GM18861 (cell line): ENCODE results near the gene LYRM2.
A peak's percentile ranks its signal among the peaks of the same experiment; 100 is the strongest.

Experiments used
- ATAC-seq: cut with Tn5 transposase; IDR thresholded peaks from one replicate; pipeline ENCODE4 v1.9.1; 2021; ENCODE audit not compliant: unreplicated experiment

LYRM2 gene, protein sequence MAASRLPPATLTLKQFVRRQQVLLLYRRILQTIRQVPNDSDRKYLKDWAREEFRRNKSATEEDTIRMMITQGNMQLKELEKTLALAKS

DNA sequence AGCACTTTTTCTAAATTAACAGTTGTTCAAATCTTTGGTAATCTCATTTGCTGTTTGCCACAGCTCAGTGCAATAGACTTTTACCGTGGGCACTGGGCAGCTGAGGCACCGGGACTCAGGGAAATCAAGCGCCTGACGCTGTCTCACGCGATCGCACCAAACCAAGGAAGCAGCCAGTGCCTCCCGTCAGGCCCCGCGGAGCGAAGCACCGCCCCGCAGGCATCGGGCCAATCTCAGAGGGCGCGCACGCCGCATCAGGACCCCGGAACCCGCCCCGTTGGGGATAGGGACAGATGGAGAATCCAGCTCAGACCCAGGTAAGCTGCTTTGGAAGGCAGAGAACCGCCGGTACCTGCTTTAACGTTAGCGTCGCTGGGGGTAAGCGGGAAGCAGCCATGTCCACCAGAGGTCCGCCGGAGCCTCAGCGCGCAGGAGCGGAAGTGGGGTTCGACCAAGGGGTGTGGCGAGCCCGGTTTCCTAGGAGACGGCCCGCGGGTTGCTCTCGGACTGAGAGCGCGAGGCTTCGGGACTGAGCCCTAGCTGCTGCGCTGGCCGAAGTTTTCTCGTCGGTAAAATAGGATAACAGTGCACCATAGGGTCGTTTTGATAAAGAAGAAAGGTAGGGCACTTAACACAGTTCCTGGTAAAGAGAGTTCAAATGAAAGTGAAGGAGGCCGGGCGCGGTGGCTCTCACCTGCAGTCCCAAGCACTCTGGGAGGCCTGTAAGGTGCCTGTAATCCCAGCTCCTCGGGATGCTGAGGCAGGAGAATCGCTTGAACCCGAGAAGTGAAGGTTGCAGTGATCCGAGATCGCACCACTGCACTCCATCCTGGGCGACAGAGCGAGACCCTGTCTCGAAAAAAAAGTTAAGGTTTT, at the start of gene LYRM2:
LYRM2 (minus strand) TSS at position 428 of the 876 bp plus-strand sequence; CDS start at position 397, 31 bp downstream.
- ATAC-seq = peak; percentile 94

DNA sequence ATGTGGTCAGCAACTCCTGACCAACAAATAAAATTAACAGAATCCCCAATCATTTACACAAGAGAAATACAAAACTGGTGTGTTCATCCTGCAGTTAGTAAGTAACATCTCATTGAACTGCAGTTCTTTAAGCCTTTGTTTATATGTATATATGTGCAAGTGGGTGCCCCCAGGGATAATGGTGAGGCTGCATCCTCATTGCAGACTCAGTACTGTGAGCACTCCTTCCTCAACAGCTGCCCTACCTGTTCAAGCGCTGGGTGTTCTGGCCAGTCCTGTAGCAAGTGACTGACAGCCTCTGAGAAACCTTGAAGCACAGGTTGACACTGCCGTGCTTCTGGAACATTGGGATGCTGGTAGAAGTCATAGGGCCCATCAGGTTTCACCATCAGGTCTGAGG, 49.8 kb upstream of the LYRM2 start:
- ATAC-seq = no peak

- ATAC-seq = no peak
Observed at GRCh38 chr6:89685311-89685710, 46.8 kb upstream of the LYRM2 start.

DNA sequence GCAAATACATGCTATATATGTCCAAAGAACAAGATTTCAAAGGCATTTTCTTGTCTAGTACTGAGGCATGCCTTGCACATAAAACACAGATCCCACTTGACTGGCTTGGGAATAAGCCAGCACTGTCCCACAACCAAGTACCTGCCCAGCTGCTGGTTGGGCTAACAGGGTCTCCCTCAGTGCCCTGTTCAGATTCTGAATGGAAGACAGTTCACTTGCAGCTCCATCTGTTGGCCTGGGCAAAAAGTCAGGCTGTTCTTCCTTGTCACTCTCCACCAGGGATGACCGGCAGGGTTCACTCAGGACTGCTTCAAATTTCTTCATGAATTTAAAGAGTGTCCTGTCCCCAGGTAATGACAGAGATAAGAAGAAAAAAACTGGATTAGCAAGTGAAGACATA, 44.4 kb upstream of the LYRM2 start:
- no peak for ATAC-seq

DNA sequence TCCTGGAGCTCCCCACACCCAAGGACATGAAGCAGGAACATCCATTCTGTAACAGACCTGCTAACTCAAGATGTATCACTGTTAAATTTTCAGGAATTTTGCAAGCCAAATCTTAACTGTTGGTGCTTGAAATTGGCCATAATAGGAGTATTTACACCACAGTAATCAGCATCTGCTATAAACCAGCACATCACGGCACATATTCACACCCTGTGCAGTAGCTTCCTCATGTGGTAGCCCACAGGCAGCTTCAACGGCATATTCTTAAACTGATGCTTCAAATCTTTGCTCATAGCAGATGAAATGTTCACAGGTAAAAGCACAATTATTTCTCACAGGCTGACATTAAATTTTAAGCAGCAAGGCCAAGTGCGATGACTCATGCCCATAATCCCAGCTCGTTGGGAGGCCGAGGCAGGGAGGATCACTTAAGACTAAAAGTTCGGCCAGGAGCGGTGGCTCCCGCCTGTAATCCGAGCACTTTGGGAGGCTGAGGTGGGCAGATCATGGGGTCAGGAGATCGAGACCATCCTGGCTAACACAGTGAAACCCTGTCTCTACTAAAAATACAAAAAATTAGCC, 43.5 kb upstream of the LYRM2 start:
- ATAC-seq = no peak

- ATAC-seq = no peak
Observed at GRCh38 chr6:89680551-89680950, 42.0 kb upstream of the LYRM2 start.

GRCh38 chr6:89680150-89680549, 41.6 kb upstream of the LYRM2 start:
- no peak for ATAC-seq

DNA sequence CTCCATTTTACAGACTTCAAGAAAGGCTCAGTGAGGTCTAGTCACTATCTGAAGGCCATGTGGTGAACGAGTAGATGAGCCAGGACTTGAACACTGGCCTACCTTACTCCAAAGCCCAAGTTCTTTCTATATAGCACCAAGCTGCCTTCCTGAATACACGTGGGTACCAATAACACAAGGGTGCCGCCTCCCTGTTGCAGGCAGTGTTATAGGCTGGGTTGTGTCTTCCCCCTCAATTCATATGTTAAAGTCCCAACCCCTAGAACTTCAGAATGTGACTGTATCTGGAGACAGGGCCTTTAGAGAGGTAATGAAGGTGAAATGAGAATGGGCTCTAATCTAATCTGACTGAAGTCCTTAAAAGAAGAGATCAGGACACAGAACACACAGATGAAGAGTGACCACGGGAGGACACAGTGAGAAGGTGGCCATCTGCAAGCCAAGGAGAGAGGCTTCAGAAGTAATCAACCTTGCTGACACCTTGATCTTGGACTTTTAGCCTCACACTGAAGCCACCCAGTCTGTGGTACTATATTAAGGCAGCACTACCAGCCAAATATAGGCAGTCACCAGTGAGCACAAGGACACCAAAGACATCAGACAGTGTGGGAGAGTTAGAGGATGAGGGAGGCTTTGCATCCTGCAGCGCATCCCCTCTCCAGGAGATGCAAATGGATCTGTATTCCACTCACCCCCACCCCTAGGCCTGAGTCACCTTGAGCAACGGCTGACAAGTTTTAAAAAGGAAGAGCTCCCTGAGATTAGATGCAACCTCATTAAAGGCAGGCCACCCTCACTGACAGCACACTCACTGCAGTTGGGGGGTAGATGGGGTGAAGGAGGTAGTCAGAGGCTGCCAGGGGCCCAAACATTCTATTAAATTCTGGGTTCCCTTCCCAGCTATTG, 40.9 kb upstream of the LYRM2 start:
- no peak for ATAC-seq

GRCh38 chr6:89678531-89678930, 40.0 kb upstream of the LYRM2 start:
- ATAC-seq = no peak

- ATAC-seq = no peak
Observed at GRCh38 chr6:89675949-89676748, 37.6 kb upstream of the LYRM2 start.

DNA sequence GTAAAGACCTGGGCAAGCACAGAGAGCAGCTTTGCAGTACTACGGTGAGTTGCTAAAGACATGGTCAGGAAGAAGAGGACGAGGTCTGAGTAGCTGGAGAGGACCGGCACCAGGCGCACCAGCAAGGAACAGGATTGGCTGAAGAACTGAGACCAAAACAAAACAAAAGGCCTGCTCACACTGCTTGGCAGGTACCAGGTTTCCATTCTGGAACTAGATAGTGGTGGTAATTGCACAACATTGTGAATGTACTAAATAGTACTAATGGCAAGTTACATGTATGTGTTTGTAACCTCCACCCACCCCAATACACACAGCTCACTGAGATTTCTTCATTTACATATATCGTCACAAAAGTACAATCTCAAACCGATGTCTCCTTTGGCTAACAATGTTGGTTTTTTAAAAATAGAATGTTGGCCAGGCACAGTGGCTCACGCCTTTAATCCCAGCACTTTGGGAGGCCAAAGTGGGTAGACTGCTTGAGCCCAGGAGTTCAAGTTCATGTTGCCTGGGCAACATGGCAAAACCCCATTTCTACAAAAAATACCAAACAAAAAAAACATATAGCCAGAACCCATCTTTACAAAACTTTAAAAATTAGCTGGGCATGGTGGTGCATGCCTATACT, 32.5 kb upstream of the LYRM2 start:
- no peak for ATAC-seq

DNA sequence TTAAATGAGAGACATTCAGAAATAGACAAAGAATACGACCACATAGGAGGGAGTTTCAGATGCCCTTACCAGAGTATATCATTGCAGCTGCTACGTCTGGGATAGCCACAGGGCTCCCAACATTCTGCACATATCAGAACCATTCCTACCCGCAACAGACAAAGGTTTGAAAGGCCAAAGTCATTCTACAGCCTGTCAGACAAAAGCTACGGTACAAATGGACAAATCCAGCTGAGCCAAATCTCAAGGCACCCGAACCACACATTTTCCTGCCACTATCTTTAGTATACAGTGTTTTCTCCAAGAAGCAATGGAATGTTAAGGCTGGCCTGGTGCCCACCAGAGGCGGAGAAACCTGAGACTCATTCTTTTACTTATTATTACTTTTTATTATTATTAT, 30.5 kb upstream of the LYRM2 start:
- ATAC-seq = no peak

GRCh38 chr6:89667872-89668556, 29.5 kb upstream of the LYRM2 start:
- ATAC-seq = no peak

DNA sequence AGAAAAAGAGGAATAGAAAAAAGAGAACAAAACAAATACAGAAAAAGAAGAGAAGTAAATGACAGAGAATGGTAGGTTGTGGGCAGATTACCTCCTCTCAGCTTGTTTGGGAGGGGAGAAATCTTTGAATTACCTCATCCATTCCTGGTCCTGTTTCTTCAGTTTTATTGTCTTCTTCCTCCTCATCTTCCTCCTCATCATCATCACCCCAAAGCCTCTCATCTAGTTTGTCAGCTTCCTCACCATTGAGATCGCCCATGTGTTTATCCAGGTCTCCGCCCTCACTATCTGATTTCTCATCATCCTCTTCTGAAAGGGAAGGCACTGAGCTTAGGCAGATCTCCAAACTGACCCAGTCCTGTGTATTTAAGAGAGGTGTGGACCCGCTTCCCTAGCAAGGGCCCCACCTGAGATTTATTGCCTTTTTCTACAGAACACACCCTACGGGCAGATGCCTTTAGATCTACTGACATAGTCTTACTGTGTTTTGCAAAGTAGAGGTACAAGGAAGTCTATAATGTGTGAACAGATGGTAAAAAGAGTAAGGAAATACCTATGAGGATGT, 24.2 kb upstream of the LYRM2 start:
- no peak for ATAC-seq

DNA sequence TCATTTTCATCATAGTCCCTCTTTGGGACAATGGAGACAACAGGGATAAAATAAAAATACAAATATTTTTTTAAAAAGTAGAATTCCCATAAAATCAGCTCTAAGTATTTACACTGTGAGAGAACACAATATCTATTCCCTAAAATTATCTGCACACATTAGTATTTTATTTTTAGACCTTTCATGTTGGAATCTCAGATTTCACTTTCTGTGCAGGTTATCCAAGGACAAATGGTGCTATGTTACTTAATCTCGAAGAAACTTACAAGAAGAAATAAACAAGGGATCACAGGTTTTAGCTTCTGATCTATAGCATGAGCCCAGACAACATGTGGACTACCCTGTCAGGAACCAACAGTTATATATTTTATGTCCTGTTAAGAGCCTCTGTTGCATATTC, 23.0 kb upstream of the LYRM2 start:
- no peak for ATAC-seq

- no peak for ATAC-seq
Observed at GRCh38 chr6:89660981-89661380, 22.4 kb upstream of the LYRM2 start.

GRCh38 chr6:89657445-89658158, 19.1 kb upstream of the LYRM2 start:
- no peak for ATAC-seq

DNA sequence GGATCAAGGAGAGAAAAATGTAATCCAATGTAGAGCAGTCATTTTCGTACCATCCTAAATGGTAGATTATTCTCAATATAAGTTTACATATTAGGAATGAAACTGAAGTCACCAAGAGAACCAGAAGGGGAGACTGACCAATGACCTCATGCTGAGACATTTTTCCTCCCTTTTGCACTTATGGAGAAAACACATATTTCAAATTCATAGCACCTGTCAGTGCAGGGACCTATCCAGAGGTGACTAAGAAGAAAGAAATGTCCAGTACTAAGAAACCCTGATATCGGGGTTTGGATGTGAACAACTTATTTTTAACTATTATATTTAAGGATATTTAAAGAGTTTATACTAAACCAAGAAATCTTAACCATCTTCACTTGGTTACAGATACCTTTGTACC, 16.6 kb upstream of the LYRM2 start:
- ATAC-seq = no peak

DNA sequence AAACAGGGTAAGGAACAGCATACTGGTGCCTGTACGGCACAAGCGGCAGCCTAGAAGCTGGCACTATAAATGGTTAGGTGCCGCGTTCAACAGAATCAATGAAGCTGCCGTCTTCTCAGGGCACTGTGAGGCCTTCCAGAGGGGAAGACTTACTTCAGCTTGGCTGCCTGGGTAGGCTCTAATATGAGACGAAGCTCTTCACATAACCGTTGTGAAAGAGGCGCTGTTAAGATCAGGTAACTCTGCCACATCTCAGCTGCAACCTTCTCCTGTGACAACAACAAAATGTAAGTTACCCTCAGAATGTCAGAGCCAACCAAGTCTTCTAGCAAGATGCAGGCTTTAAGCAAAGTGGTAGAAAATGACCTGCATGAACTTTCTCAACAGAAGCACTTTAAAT, 12.0 kb upstream of the LYRM2 start:
- ATAC-seq = no peak
